K562 (cell line): Measurements from ENCODE around the gene SMU1. TPM values are rescaled to one million over a fixed set of nuclear protein-coding genes. Genes with fewer than 3 reads are reported as not detected.

Experiments used
- ATAC-seq: fragments of 200-7000 bp; cut with Tn5 transposase; 3 replicates; pipeline ENCODE4 v1.9.1; 2020; ENCODE audit warnings: moderate library complexity
- BruUV-seq: library from RNA; stranded (reverse); fragments of 400-500 nt; replicated peaks from 2 replicates; lab custom pipeline; 2021; lab: Mats Ljungman, UMichigan
- CTCF ChIA-PET: fragments of 300-600 bp; formaldehyde crosslinking; extraction: SDS; loops from one replicate; lab custom pipeline; 2021; ENCODE audit warnings: low intra/inter-chr PET ratio; lab: Yijun Ruan, JAX
- POLR2A ChIA-PET: fragments of 300-600, 350-650 bp; sonication (Branson Sonifier 250); formaldehyde crosslinking; extraction: SDS; loops from one replicate; lab custom pipeline; 2021; ENCODE audit warnings: antibody characterized with exemption, inconsistent platforms; lab: Yijun Ruan, JAX
- DNase-seq, 4 experiments: peaks; one replicate each; pipeline versions ENCODE4 v3.0.0 to v3.0.0-alpha.2; 2011 to 2018; ENCODE audit warnings: low spot score in 3 of 4, mixed read lengths in 3 of 4; ENCODE audit errors: extremely low read depth in 1 of 4
- FAIRE-seq: peaks from 2 replicates; lab custom pipeline; 2011; peaks lifted over from hg19 to GRCh38; lab: Jason Lieb, UNC
- H2AFZ ChIP-seq: 2 replicates; pipeline ENCODE4 v1.6.0; 2011; ENCODE audit warnings: low read depth, low read length, control low read depth, inconsistent platforms
- H3K27ac ChIP-seq: fragments of 200-600 bp; 3 replicates; pipeline ENCODE4 v1.8.0; 2011; ENCODE audit warnings: low read depth, mild to moderate bottlenecking, control low read depth, inconsistent platforms, low read length, moderate library complexity, mixed read lengths; ENCODE audit errors: extremely low read depth
- H3K27me3 ChIP-seq, 2 experiments: fragments of 300-600 bp in 1 of 2; 2 replicates in 1 of 2; 3 replicates in 1 of 2; pipeline versions ENCODE4 v1.6.0 to v1.8.0; 2011; ENCODE audit warnings: inconsistent platforms in 2 of 2, low read length in 2 of 2, mild to moderate bottlenecking in 1 of 2, mixed read lengths in 1 of 2, moderate library complexity in 1 of 2; ENCODE audit not compliant: control insufficient read depth in 2 of 2, insufficient read depth in 2 of 2
- H3K36me3 ChIP-seq: fragments of 300-600 bp; 3 replicates; pipeline ENCODE4 v1.8.0; 2011; ENCODE audit warnings: mild to moderate bottlenecking, low read length, inconsistent platforms; ENCODE audit not compliant: control insufficient read depth, insufficient read depth
- H3K4me1 ChIP-seq, 2 experiments: fragments of 200-600 bp in 1 of 2; replicated peaks in 1 of 2; 2 replicates in 1 of 2; 3 replicates in 1 of 2; pipeline versions ENCODE4 v1.5.1 to v1.8.0; 2011; ENCODE audit warnings: inconsistent platforms in 2 of 2, low read length in 2 of 2, mild to moderate bottlenecking in 1 of 2, mixed read lengths in 1 of 2, moderate library complexity in 1 of 2; ENCODE audit not compliant: control insufficient read depth in 2 of 2, insufficient read depth in 2 of 2
- H3K4me2 ChIP-seq: 2 replicates; pipeline ENCODE4 v1.6.1; 2011; ENCODE audit warnings: low read length, control low read depth, inconsistent platforms, mixed read lengths; ENCODE audit not compliant: insufficient read depth
- H3K4me3 ChIP-seq: fragments of 200-600 bp; sonication (generic), shearing (Covaris generic); 2 replicates; pipeline ENCODE4 v1.5.1; 2016; ENCODE audit warnings: control low read depth, inconsistent platforms
- H3K79me2 ChIP-seq: fragments of 200-600 bp; 3 replicates; pipeline ENCODE4 v1.8.0; 2011; ENCODE audit warnings: low read length, inconsistent platforms; ENCODE audit not compliant: control insufficient read depth, insufficient read depth
- H3K9ac ChIP-seq, 2 experiments: 2 replicates each; pipeline versions ENCODE4 v1.6.0 to v1.6.1; 2011; ENCODE audit warnings: low read depth in 2 of 2, low read length in 2 of 2, control low read depth in 1 of 2, inconsistent platforms in 1 of 2, mild to moderate bottlenecking in 1 of 2, mixed read lengths in 1 of 2; ENCODE audit not compliant: insufficient read depth in 1 of 2
- H3K9me1 ChIP-seq: one replicate; pipeline ENCODE4 v1.6.0; 2011; ENCODE audit warnings: inconsistent platforms, mild to moderate bottlenecking, low read length, moderate library complexity; ENCODE audit not compliant: control insufficient read depth, insufficient read depth
- H3K9me3 ChIP-seq: replicated peaks from 2 replicates; pipeline ENCODE4 v1.5.1; 2011; ENCODE audit warnings: low read depth, low read length, inconsistent platforms; ENCODE audit not compliant: control insufficient read depth, insufficient read depth
- H4K20me1 ChIP-seq: replicated peaks from 2 replicates; pipeline ENCODE4 v1.6.1; 2011; ENCODE audit warnings: low read length, inconsistent platforms, mixed read lengths; ENCODE audit not compliant: control insufficient read depth, insufficient read depth
- CLOCK ChIP-seq: fragments of 250-450 bp; sonication (Bioruptor Pico); IDR thresholded peaks from 2 replicates; pipeline ENCODE4 v1.4.0; 2020; ENCODE audit warnings: mild to moderate bottlenecking, moderate library complexity, borderline replicate concordance
- HMBOX1 ChIP-seq: sonication (generic); IDR thresholded peaks from 2 replicates; pipeline ENCODE4 v1.6.1; 2016
- MTA1 ChIP-seq: fragments of 450-650 bp; IDR thresholded peaks from 2 replicates; pipeline ENCODE4 v1.6.1; 2017; ENCODE audit warnings: borderline replicate concordance
- POLR2G ChIP-seq: fragments of 200-400 bp; formaldehyde crosslinking; IDR thresholded peaks from 2 replicates; pipeline ENCODE4 v1.6.1; 2017; ENCODE audit warnings: low read depth, mild to moderate bottlenecking, antibody characterized with exemption, low read length, moderate library complexity
- RBFOX2 ChIP-seq: fragments of 200-400 bp; formaldehyde crosslinking; IDR thresholded peaks from 2 replicates; pipeline ENCODE4 v1.6.1; 2017; ENCODE audit warnings: low read depth, mild to moderate bottlenecking, low read length, moderate library complexity
- RFX1 ChIP-seq: fragments of 450-650 bp; IDR thresholded peaks from 2 replicates; pipeline ENCODE4 v1.6.1; 2016; ENCODE audit warnings: mild to moderate bottlenecking, moderate library complexity
- STAT5B ChIP-seq: fragments of 250-450 bp; sonication (Bioruptor Pico); IDR thresholded peaks from 2 replicates; pipeline ENCODE4 v1.8.0; 2021; ENCODE audit warnings: mild to moderate bottlenecking, inconsistent platforms
- TAL1 ChIP-seq: fragments of 450-650 bp; IDR thresholded peaks from 2 replicates; pipeline ENCODE4 v1.6.1; 2016; ENCODE audit warnings: mild to moderate bottlenecking
- ZNF253 ChIP-seq: fragments of 250-450 bp; sonication (Bioruptor Pico); conservative IDR thresholded peaks from 2 replicates; pipeline ENCODE4 v1.6.1; 2021; ENCODE audit warnings: mild to moderate bottlenecking
- WGBS: fragments of 100-300 bp; shearing (Covaris generic); methylation state at CpG from one replicate; pipeline ENCODE4 v1.1.6; 2016; ENCODE audit warnings: low coverage, mixed read lengths; ENCODE audit not compliant: insufficient coverage; ENCODE audit errors: missing lambda C conversion rate; 5-methylcytosine and 5-hydroxymethylcytosine counted together
- in situ Hi-C: fragments of 300-500 bp; cut with MboI; formaldehyde crosslinking; loops from 4 replicates; pipeline ENCODE4 v1.15.0; 2018; ENCODE audit warnings: inconsistent platforms, mixed read lengths
- intact Hi-C: fragments of 100-400 bp; cut with micrococcal nuclease; formaldehyde crosslinking; loops from 2 replicates; pipeline ENCODE4 v1.14.2; 2022
- polyA plus RNA-seq, 8 experiments: library from polyadenylated mRNA; depleted of rRNA in 4 of 8; stranded (reverse) in 5 of 8; unstranded in 3 of 8; fragments of >200 nt; fragmentation: Nextera tagmentation in 2 of 8; fragmentation: Illumina TruSeq in 1 of 8; extraction: Ambion mirVana in 2 of 8; extraction: Trizol in 1 of 8; gene quantifications; 2 replicates each; pipeline versions ENCODE4 v1.2.1 to v1.2.3, GENCODE V29; 2011 to 2014; ENCODE audit warnings: inconsistent platforms in 1 of 8, missing spikeins in 1 of 8
- total RNA-seq, 7 experiments: library from RNA; depleted of rRNA in 6 of 7; stranded (reverse); fragments of >200 nt in 6 of 7; fragmentation: Illumina TruSeq in 2 of 7; extraction: Trizol in 2 of 7; gene quantifications; 2 replicates each; pipeline versions ENCODE4 v1.2.1 to v1.2.3, GENCODE V29; 2011 to 2021; ENCODE audit warnings: low replicate concordance in 1 of 7

SMU1 gene
- total and polyA plus RNA-seq, 9 of the 15 experiments (the other 6 are each of a cell fraction or from before 2014, with no cell fraction given) = 13.2 to 33.4 (median 20.7) TPM

DNA sequence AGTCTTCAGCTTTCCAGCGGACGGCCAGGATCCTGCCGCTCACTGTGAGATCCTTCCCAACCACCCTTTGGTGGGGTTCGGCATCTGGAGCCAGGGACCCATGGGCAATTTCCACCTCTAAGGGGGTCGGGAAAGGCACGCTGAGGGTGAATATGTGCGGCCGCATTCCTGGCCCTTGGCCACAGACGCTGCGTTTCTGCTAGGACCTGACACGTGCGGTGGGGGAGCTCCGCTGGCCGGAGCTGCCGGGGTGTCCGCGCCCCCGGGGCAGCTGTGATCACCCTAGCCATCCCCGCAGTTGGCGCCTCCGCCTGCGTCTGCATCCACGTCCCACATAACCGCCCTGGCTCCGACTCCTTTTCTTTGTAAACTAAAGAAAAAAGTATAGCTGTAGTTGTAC lies 56.7 kb downstream of the SMU1 start:
- TF ChIP-seq RBFOX2 = peak; percentile 36; the same call in 1 of the 2 replicates
- TF ChIP-seq POLR2G = peak; percentile 50
- no peak for TF ChIP-seq STAT5B (CRISPR knock-in tag)
- no peak for DNase-seq
- H3K9ac ChIP-seq = no peak overlapping the region
- CTCF ChIA-PET = no interaction called here
- FAIRE-seq = no peak
- POLR2A ChIA-PET = interaction anchor here (0.6 to 1.2 kb wide), 2 partner anchors 16 to 63 kb away, joined by 3 read pairs; no protein-coding TSS in a partner anchor
- no peaks in the 10 kb centered on the region for H3K27me3 ChIP-seq
- no peaks in the 10 kb centered on the region for H3K9me1 ChIP-seq
- ATAC-seq = no peak
- no peak overlapping the region for H3K27ac ChIP-seq
- BruUV-seq = no TSS peak
- peaks cover 70% of the 10 kb centered on the region for H3K79me2 ChIP-seq
- H3K9me3 ChIP-seq = no peaks in the 10 kb centered on the region
- 95% methylated on average over 17 of the region's 25 CpGs for WGBS
- intact Hi-C loops (no loop called here), in situ Hi-C loops (no loop called here)
- no peak overlapping the region for H3K4me2 ChIP-seq
- peaks cover 8 to 11% of the 10 kb centered on the region in 2 experiments; a peak in 4 of 5 replicates for H3K4me1 ChIP-seq
- H3K36me3 ChIP-seq = peaks cover 50% of the 10 kb centered on the region; the same call in 2 of the 3 replicates
- H3K4me3 ChIP-seq = no peak overlapping the region
- H2AFZ ChIP-seq = no peak overlapping the region
- 0 out of 2 replicates have a peak, but pooled peaks cover 4% of the 10 kb centered on the region for H4K20me1 ChIP-seq

DNA sequence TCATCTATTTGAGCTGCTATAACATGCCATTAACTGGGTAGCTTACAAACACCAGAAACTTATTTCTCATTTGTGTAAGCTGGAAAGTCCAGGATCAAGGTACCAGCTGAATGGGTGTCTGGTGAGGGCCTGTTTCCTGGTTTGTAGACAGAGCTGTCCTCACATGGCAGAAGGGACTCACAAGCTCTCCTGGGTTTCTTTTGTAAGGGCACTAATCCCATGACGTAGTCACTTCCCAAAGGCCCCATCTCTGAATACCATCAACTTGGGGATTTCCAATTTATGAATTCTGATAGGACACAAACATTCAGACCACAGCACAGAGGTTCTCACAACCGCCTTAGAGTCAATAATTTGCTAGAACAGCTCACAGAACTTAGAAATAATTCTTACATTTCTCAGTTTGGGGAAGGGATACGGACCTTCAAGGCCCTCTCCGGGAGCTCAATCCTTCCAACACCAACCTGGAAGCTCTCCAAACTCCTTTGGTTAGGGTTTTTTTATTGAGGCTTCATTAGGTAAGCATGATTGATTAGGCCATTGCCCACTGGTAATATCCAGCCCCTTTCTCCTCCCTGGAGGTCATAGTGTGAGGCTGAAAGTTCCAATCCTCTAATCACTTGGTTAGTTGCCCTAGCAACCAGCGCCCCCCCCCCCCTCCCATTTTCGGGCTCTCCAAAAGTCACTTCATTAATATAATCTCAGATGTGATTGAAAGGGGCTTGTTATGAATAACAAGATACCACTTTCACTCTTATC lies 59.0 kb downstream of the SMU1 start:
- no peak overlapping the region for H3K9ac ChIP-seq
- H3K27me3 ChIP-seq = no peaks in the 10 kb centered on the region
- peaks cover 33% of the 10 kb centered on the region; the same call in 2 of the 3 replicates for H3K36me3 ChIP-seq
- intact Hi-C loops (no loop called here), in situ Hi-C loops (no loop called here)
- H2AFZ ChIP-seq = no peak overlapping the region
- no peaks in the 10 kb centered on the region for H3K9me3 ChIP-seq
- no peak overlapping the region for H3K4me2 ChIP-seq
- no peak for TF ChIP-seq TAL1
- TF ChIP-seq HMBOX1 = no peak
- peak; percentile 47 for TF ChIP-seq RFX1
- no peak for TF ChIP-seq MTA1
- TF ChIP-seq CLOCK (CRISPR knock-in tag) = no peak
- TF ChIP-seq ZNF253 = no peak
- TF ChIP-seq, all 486 proteins: peak for 1
- ChIA-PET POLR2A (interaction anchor here (0.6 to 6.2 kb wide), 4 partner anchors 7 to 206 kb away, joined by 3 to 64 read pairs (median 4); partner anchors contain the start of gene DNAJA1), CTCF (no interaction called here)
- BruUV-seq = no TSS peak
- Histone ChIP-seq H3K79me2 (peaks cover 61% of the 10 kb centered on the region), H3K9me1 (no peaks in the 10 kb centered on the region), H3K4me3 (no peak overlapping the region), H4K20me1 (0 out of 2 replicates have a peak, but pooled peaks cover 4% of the 10 kb centered on the region), H3K4me1 (peaks cover 2 to 4% of the 10 kb centered on the region in 2 experiments; a peak in 3 of 5 replicates), H3K27ac (no peak overlapping the region)
- 84% methylated on average over 3 of the region's 6 CpGs for WGBS
- FAIRE-seq (no peak), ATAC-seq (no peak), DNase-seq (no peak)
